HL-60 (cell line): ENCODE measurements around the gene MRPS34.

Source experiments
- GABPA ChIP-seq: IDR thresholded peaks from 2 replicates; pipeline ENCODE4 v1.6.1; 2012; ENCODE audit warnings: low read depth
- POLR2AphosphoS5 ChIP-seq: IDR thresholded peaks from 2 replicates; pipeline ENCODE4 v1.6.1; 2012; ENCODE audit warnings: low read depth
- TF ChIP-seq, protein P1 (sequence below): IDR thresholded peaks from one replicate; pipeline ENCODE4 v1.5.1; 2011; ENCODE audit warnings: low read length, control low read depth, inconsistent platforms; ENCODE audit not compliant: insufficient read depth

DNA sequence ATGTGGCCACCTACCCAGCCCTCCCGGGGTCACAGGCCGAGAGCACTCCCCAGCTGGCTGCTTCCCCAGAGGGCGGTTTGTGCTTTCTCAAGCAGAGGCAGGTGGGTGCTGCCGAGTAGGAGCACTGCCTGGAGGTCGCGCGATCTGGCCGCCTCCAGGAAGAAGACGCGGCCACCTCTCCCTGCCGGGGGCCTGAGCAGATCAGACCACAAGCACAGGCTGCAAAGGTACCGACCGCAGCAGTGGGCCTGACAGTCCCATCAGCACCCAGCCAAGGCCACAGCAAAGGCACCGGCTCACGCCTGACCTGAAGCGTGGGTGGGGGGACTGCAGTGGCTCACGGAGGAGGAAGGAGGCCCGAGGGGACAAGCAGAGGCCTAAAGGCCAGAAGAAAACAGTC is 35.8 kb upstream of the MRPS34 start:
- TF ChIP-seq, protein P1, sequence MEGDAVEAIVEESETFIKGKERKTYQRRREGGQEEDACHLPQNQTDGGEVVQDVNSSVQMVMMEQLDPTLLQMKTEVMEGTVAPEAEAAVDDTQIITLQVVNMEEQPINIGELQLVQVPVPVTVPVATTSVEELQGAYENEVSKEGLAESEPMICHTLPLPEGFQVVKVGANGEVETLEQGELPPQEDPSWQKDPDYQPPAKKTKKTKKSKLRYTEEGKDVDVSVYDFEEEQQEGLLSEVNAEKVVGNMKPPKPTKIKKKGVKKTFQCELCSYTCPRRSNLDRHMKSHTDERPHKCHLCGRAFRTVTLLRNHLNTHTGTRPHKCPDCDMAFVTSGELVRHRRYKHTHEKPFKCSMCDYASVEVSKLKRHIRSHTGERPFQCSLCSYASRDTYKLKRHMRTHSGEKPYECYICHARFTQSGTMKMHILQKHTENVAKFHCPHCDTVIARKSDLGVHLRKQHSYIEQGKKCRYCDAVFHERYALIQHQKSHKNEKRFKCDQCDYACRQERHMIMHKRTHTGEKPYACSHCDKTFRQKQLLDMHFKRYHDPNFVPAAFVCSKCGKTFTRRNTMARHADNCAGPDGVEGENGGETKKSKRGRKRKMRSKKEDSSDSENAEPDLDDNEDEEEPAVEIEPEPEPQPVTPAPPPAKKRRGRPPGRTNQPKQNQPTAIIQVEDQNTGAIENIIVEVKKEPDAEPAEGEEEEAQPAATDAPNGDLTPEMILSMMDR = no peak
- TF ChIP-seq POLR2AphosphoS5 (no peak), GABPA (no peak)
